ENCODE measurements around the gene DDX51.
A peak's percentile ranks its signal among the peaks of the same experiment; 100 is the strongest.
"Not testable (repeated sequence)": the region's sequence is repeated elsewhere in the genome, so short reads cannot be mapped to it uniquely, and the experiment has no call there.

Gene DDX51

DNA sequence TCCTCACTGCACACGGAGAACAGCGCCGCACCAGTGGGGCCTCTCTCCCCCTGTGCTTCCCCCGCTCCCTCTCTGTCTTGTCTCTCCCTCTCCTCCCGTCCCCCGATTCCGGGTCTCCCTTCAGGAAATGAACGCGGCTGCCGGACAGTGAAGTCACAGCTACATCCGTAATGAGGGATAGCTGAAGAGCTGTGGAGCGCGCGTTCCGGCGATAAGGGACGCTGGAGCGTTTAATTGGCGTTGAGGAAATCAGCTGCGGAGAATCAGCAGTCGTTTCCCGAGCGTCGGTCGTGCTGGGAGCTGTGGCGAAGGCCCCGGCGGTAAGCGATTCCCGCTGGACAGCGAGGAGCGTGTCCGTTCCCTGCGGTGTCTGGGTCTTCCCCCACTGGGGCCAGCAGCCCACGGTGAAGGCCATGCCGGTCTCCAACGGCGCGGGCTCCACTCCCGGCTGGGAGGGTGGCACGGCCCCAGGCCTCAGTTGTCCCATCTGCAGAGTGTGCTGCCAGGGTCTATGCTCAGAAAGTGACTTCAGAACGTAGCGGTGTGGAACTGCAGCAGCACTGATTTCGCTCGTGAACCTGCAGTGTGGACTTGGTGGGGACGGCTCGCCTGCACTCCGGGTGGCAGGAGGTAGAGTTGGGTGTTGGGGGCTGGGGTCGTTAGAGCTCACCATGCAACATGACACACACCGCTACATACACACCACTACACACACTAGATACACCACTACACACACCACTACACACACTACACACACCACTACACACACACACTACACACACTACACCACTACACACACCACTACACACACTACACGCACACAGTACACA is 11.0 kb upstream of the DDX51 start:
- no peak for DNase-seq (ENCODE audit: low read depth)

DNA sequence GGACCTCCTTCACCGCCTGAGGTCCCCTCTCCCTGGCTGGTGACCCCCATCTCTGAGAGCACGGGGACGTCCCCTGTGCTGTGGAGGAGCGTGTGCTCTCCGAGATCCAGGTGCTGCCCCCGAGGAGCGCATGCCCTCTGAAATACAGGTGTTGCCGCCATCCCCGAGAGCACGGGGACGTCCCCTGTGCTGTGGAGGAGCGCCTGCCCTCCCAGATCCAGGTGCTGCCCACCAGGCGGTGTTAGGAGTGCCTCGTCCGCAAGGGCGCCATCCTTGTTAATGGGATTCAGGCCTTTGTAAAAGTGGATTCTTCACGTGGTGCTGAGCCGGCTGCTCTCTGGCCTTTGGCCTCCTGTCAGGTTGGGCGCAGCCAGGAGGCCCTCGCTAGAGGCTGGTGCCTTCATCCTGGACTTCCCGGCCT is 10.2 kb upstream of the DDX51 start:
- no peak for DNase-seq (ENCODE audit: low read depth)

DNA sequence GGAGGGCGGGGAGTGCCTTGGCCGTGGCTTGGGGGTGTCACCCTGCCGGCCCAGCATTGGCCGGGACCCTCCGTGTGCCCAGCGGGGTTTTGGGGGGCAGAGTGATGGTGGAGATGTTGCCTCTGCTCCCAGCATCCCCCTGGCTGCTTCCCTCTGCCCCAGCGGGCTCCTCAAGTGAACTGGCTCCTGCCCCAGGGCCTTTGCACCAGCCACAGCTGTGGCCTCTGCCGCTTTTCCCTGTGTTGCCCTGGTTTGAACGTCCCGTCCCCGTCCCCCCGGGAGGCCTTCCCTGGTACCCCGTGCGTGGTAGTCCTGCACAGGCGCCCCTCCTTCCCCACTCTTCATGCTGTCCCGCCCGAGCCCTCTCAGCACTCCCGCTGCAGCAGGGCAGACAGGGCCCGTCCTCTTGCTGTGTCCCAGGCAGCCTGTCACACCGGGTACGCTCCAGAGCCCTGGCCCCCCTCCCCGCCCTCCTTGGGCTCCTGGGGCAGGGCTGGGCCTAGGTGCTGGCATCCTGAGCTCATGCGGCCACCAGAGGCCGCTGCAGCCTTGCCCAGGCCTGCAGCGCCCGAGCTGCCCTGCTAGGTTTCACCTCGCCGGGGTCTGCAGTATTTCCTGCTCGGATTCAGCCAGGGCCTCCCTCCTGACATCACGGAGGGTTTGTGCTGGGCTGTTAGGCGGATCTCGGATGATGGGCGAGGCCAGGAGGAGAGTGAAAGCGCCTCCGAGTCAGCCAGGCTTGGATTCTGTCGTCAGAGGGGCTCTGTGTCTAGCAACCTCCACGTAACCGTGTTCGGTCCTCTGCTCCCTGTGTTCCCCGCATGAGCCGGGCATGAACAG is 9.6 kb upstream of the DDX51 start:
- DNase-seq (ENCODE audit: low read depth), result peak; percentile 35

DNA sequence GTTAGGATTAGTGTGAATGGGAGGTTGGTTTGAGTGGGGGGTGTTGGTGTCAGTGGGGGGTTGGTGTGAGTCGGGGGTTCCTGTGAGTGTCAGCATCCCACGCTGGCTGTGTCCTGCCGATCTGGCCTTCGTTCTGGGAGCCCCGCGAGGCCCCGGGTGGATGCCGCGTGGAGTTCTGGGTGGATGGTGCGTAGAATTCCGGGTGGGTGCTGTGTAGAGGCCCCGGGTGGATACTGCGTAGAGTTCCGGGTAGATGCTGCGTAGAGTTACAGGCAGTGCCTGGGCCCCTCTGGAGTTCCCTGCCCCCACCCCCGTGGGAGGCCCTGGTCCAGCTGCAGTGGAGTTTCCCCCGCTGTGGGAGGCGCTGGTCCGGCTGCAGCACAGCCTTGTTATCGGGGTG is 8.8 kb upstream of the DDX51 start:
- no peak for DNase-seq (ENCODE audit: low read depth)

DNA sequence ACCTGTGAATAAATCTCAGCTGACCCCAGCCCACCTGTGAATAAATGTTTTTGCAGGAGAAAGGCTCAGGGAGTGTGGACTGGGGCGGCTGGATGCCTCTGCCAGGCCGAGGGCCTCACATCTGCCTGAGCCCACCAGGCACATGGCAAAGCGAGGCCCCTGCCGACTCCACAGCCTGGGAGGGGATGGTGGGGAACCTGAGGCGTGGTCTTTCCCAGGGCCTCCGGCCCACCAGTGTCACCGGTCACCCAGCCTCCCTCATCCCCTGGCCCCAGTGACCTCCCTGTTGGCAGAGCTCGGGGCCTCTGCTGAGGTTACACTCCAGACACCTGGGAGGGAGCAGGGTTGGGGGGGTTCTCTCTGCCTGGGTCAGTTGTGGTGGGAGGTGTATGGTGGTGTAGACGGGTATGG is 8.3 kb upstream of the DDX51 start:
- DNase-seq (ENCODE audit: low read depth), result no peak

DNA sequence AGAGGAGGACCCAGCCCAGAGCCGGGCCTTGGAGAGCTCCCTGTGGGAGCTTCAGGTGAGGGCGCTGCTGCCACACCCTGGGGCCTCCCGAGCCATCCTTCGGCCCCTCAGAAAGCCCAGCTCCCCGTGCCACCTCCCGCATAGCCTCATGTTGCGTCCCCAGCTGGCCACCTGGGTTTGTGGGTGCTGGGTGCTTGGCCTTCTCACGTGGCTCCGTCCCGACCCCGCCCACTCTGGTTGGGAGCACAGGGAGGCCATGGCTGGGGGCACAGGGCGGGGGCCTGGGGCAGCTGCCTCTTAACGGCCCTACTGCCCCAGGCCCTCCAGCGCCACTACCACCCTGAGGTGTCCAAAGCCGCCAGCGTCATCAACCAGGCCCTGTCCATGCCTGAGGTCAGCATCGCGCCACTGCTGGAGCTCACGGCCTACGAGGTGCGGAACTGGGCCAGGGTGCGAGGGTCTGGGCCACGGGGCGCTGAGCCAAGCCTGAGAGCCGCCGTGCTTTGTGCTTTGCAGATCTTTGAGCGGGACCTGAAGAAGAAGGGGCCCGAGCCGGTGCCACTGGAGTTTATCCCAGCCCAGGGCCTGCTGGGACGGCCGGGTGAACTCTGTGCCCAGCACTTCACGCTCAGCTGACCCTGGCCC is 7.8 kb upstream of the DDX51 start:
- DNase-seq (ENCODE audit: low read depth), result no peak

DNA sequence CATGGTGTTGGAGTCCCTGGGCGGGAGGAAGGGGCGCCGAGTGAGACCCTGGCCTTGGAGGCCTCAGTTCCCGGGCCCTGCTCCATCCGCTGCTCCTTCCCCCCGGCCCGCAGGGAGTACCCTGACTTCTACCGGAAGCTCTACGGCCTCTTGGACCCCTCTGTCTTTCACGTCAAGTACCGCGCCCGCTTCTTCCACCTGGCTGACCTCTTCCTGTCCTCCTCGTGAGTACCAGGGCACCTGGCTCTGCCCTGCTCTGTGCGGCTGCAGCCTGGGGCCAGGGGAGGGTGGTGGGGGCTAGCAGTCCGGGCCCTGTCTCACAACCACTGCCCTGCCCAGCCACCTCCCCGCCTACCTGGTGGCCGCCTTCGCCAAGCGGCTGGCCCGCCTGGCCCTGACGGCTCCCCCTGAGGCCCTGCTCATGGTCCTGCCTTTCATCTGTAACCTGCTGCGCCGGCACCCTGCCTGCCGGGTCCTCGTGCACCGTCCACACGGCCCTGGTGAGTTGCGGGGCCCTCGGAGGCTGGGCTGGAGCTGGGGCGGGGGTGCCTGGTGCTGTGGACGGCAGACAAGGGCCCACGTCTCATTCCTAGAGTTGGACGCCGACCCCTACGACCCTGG is 7.1 kb upstream of the DDX51 start:
- no peak for DNase-seq (ENCODE audit: low read depth)

DNA sequence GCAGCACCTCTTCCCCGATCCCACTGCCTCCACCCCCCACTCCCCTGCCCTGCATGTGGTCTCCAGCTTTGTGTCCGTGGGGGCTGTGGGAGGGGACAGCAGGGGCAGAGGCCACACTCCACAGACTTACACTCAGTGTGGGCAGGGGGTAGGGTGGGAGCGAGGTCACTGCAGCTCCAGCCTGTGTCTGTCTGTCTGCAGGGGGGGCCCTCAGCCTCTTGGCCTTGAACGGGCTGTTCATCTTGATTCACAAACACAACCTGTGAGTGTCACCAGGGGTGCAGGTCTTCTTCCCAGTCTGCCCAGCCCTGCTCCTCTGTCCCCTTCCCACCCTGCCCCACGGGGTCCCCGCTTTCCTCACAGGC is 6.6 kb upstream of the DDX51 start:
- no peak for DNase-seq (ENCODE audit: low read depth)

DNA sequence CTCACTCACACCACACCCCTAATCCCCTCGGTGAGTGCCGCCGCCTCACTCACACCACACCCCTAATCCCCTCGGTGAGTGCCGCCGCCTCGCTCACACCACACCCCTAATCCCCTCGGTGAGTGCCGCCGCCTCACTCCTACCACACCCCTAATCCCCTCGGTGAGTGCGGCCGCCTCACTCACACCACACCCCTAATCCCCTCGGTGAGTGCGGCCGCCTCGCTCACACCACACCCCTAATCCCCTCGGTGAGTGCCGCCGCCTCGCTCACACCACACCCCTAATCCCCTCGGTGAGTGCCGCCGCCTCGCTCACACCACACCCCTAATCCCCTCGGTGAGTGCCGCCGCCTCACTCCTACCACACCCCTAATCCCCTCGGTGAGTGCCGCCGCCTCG is 5.4 kb upstream of the DDX51 start:
- DNase-seq (ENCODE audit: low read depth), result not testable (repeated sequence)

DNA sequence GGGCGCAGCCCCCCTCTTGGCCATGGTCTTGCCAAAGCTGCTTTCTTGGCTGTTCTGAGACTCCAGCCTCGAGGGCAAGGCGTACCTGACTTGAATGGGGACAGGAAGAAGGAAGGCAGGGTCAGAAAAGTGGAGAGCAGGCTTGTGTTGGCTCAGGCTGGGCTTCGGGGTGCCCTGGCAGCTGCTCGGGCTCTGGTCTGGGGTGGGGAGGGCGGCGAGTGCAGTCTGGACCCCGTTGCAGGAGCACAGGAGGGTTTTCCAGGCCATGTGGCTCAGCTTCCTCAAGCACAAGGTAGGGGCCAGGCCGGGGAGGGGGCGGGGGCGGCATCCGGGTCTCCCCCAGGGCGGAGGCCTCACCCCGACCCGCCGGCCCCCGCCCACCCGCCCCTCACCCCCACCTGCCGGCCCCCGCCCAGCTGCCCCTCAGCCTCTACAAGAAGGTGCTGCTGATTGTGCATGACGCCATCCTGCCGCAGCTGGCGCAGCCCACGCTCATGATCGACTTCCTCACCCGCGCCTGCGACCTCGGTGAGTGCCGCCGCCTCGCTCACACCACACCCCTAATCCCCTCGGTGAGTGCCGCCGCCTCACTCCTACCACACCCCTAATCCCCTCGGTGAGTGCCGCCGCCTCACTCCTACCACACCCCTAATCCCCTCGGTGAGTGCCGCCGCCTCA is 4.4 kb upstream of the DDX51 start:
- DNase-seq (ENCODE audit: low read depth), result no peak

DNA sequence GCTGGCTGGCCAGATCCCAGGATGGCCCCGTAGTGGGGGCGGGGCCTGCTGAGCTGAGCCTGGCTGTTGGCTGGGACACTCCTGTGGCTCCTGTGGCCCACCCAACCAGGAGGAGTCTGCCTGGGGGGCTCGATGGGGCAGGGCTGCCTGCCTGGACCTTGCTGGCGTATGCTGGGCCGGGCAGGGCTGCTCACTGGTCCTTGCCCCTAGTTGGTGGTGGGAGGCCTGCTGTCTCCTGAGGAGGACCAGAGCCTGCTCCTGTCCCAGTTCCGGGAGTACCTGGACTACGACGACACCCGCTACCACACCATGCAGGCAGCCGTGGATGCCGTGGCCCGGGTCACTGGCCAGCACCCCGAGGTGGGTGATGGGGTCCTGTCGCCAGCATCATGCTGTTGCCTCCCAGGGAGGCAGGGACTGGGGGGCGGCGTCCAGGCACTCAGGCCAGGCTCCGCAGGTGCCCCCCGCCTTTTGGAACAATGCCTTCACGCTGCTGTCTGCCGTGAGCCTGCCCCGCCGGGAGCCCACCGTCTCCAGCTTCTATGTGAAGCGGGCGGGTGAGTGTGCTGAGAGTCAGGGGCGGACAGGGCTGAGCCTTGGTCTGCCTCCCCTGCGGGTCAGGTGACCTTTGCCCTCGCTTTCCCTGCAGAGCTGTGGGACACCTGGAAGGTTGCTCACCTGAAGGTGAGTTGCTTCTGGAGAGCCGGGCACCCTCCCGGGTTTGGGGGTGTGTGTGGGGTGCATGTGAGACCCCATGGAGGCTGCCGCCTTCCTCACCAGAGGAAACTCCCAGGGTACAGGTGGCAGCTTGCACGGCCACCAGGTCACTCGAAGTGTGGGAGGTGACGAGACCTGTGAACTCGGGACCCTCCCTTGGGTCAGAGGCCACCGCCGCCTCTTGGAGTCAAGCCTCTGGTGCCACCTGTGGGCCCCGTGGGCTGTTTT is 3.6 kb upstream of the DDX51 start:
- DNase-seq (ENCODE audit: low read depth), result no peak

DNA sequence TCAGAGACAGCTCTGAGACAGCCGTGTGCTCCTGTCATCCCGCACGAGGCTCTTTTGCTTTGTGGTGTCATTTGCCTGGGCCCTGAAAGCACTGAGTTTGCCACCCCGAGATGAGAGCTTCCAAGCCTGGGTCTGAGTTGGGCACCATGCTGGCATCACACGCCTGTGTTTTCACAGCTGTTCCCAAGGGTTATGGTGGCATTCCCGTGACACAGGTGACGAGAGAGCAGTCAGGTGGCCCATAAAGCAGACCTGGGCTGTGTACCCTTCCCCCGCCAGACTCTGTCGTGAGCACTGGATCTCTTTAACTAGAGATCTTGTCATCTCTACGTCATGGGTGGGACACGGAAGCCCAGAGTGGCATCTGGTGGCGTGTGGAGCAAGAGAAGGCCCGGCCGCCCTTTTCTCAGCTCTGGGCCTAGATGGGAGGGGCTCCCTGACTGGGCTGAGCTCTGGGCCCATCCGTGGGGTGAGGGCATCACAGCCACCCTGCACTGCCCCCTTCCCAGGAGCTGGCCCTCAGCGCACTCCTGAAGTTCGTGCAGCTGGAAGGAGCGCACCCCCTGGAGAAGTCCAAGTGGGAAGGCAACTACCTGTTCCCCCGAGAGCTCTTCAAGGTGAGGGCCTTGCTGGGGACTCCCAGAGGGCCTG is 2.8 kb upstream of the DDX51 start:
- no peak for DNase-seq (ENCODE audit: low read depth)

DNA sequence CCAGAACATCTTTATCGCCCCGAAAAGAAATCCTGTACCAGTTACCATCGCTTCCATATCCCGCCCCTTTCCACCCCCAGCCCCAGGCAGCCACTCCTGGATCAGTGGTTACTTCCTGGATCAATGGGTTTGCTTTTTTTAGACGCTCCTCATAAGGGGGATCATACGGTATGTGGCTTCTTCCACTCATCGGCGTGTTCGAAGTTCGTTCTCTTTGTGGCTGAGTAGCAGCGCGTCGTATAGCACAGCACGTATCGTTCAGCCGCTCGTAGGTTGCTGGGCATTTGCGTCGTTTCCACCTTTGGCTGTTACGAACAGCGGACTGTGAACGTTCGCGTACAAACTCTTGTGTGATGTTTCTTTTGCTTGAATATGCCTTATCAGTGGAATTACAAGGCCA is 2.0 kb upstream of the DDX51 start:
- DNase-seq (ENCODE audit: low read depth), result no peak

DNA sequence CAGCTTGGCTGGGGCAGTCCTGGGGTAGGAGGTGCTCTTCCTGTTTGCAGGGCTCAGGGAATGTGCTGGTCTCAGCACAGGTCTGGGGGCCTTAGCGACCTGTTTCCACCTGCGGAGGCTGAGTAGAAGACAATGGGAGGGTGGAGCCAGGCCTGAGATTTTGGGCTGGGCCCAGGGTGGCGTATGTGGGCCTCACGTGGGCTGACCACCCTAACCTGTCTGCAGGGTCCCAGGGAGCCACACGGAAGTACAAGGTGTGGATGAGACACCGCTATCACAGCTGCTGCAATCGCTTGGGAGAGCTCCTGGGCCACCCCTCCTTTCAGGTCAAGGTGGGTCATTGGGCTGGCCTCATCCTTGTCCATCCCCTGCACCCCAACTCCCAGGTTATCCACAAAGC is 1.2 kb upstream of the DDX51 start:
- DNase-seq (ENCODE audit: low read depth), result no peak

DNA sequence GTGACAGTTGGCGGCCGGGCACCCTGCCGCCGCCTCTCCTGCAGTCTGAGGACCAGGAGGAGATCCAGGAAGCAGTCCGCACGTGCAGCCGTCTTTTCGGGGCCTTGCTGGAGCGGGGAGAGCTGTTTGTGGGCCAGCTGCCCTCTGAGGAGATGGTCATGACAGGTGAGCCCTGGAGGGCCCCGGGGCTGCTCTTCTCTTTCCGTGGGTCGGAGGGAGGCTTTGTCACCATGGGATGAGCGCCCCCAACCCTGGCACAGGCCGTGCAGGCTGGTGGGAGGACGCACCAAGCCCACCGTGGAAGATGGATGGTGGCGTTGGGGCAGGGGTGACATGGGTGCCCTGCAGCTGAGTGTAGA is 670 bp upstream of the DDX51 start:
- no peak for DNase-seq (ENCODE audit: low read depth)

DNA sequence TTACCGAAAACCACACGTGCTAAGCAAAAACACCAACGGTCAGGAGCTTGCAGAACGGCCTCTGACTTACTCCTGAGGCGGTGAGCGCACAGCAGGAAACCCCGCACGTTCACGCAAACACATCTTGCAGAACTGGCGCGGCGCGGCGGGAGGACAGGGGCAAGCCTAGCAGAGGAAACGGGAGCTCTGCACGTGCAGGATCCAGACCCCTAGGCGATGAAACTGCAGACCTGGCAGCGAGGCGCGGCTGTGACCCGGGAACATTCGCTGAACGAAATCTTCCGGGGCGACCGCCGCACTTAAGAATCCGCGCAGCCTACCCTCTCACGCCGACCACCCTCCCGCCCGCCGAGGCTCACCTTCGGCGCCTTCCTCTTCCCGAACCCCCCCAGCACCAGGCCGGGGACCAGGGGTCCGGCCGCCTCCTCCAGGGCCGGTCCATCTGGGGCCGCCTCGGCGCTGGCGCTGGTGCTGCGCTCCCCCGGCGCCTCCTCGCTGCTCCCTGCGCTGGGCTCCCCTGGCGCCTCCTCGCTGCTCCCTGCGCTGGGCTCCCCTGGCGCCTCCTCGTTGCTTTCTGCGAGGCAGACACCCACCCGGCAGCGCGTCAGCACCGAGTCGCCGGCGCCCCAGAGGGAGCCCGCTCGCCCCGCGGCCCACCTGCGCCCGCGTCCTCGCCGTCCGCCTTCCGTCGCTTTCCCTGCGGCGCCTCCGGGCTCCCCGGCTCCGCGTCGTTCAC is 615 bp downstream of the DDX51 start:
- no peak for DNase-seq (ENCODE audit: low read depth)

DNA sequence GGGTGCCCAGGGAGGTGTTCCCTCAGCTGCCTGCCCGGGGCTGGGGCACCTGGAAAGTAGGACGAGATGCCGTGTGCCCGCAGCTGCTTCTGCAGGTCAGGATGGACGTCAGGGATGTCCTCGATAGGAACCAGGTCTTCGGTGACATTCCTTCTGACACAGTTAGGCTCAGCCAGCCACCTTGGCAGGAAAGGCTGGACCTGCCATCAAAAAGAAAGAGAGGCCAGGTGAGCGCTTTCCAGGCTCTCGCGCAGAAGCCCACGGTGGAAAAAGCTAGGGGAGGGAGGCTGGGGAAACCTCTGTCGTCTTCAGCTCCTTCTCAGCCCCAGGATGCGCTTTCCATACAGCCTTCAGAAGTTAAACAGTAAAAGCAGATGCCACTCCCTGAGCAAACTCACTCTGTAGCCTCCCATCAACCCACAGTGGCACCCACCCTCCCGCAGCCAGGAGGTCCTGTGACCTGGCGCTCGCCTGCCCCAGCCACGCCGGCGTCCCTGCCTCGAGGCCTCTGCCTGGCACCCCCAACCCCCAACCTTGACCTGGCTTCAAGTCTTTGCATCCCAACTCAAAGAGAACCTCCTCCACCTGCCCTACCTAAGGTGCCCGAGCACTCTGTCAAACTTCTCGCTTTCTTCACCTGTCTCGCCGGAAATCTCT is 1.3 kb downstream of the DDX51 start:
- DNase-seq (ENCODE audit: low read depth), result no peak

DNA sequence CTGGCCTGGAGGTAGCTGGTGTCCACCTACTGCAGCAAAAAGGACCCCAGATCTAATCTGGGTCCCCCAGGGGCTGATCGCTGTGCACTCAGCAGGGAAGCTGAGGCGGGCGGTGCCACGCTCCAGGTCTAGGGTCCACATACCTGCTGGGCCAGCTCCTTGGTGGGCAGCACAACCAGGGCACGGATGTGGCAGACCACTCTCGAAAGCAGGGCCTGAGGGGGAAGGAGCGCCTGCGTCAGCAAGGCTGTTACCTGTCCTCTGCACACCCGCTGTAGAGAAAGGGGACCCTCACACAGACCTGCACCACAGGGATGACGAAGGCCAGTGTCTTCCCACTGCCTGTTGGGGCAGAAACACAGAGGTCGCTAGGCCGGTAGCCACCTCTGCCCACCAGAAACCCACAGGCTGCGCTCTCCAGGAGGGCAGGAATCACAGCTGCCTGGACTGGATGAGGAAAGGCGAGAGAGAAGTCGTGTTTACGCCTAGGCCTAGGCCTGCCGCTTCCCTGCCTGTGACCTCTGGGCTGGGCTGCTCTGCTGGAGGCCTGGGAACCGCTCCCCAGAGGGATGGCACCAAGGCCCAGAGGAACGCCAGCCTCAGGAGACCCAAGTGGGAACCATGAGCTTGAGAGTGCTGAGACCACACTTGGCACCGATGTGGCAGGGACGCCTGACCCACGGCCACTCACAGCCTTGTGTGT is 2.0 kb downstream of the DDX51 start:
- DNase-seq (ENCODE audit: low read depth), result no peak

Data from stromal cell of bone marrow (primary cell).